ENCODE measurements around the gene FNTB.

GRCh38 chr14:65065719-65066118 lies 79.0 kb downstream of the FNTB start:
- TF ChIP-seq CTCF (IDR thresholded peaks at IDR 0.05; ENCODE audit: insufficient read depth, low read length), result no peak
- no peak for TF ChIP-seq GABPA (IDR thresholded peaks at IDR 0.05; ENCODE audit: low read depth)

Data from HL-60 (cell line).